HG03060 (cell line): ENCODE results near the gene NBEA.

Experiments used
- ATAC-seq: cut with Tn5 transposase; IDR thresholded peaks from one replicate; pipeline ENCODE4 v1.9.1; 2021; ENCODE audit warnings: low read depth, moderate number of reproducible peaks; ENCODE audit not compliant: unreplicated experiment

The NBEA gene

GRCh38 chr13:35238274-35238673 is 296.2 kb downstream of the NBEA start:
- no peak for ATAC-seq

DNA sequence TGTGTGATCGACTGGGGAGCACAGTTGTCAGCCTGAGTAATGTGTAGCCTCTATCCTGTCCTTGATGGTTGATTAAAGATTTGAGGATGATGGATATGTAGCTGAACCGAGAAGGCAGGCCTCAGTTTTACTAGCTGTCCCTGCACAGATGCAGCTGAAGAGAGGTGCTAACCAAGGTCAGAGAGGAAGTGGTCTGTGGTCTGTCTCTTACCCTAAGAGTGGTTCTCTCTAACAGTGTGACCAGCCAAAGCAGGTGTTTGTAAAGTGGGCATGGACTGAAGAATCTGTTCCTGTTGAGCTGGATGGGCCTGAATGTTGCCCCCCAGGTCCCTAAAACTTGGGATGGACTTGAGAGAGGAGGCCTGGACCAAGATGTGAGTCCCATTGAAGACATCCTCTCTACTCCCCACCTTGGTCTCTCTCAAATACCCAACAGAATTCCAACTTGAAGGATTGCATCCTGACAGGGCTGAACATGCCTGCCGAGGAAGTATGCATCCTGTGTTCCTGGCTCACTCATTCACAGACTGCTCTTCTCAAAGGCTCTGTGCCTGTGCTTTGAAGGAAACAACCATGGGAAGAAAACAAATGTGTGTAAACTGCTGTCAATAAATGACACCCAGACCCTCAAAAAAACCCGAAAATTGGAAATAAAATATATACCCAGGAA is 310.6 kb downstream of the NBEA start:
- no peak for ATAC-seq

DNA sequence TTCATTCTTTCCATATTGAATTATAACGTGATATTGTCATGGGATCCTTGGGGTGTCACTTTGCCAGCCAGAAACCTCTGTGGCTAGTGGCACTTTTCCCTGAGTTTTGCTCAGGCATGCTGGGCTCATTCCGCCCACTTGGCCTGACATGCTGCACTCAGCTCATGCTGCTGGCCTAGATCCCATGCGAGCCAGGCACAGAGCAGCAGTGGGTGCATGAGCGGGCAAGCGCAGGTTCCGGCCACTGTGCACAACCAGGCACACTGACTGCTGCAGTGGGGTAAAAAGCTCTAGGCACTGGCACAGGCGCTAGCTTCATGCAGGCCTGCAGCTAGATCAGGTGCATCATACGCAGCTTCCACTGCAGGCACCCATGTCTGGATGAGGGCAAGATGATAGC is 313.2 kb downstream of the NBEA start:
- ATAC-seq: no peak

- ATAC-seq: no peak
Measured at GRCh38 chr13:35256459-35257148, 314.5 kb downstream of the NBEA start.

- no peak for ATAC-seq
Measured at GRCh38 chr13:35260316-35260715, 318.2 kb downstream of the NBEA start.

GRCh38 chr13:35266412-35266811 is 324.3 kb downstream of the NBEA start:
- no peak for ATAC-seq

DNA sequence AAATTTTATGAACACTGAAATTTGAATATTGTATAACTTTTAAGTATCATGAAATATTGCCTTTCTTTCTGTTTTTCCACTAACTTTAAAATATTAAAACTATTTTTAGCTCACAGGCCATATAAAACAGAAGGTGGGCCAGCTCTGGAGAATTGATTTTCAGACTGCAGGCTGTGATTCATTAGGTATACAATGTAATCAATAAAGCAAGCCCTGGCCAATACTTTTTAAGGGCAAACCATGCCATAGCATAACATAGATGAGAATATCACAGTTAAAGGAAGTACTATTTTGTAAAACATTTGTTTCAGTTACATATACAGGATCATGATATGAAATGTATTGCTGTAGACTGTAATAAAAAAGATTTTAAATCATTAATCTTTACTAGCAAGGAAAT is 336.8 kb downstream of the NBEA start:
- no peak for ATAC-seq

DNA sequence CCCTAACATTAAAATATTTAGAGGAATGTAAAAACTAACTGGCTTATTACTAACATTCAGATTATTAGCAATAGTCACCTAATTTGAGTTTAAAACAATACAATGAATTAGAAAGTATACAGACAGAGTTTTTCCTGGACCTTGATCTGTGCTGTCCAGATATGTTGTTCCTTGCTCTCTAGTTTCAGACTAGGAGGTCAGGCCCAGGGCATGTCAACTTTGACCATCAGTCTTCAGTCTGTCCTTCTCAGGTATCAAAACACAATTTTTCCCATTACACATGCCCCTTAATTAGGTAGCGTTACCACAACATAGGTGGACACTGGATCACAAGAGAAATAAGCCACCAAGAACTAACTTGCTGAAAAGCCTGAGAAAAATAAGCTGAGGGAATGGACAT is 337.4 kb downstream of the NBEA start:
- ATAC-seq: no peak

DNA sequence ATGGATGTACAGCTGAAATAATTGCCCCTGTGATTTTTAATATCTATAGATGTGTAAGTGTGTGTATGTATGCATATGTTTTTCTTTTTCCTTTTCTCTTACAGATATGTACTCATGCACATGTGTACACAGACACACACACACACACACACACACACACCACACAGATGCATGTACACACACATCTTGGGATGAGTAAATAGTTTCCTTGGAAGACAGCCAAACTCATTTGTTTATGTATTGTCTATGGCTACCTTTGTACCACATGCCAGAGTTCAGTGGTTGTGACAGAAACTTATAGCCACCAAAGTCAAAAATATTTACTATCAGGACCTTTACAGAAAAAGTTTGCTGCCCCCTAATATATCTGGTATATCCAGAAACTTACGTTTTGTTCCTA is 341.8 kb downstream of the NBEA start:
- no peak for ATAC-seq

GRCh38 chr13:35285677-35286076 is 343.6 kb downstream of the NBEA start:
- no peak for ATAC-seq

- ATAC-seq: no peak
Measured at GRCh38 chr13:35292329-35292728, 350.3 kb downstream of the NBEA start.

DNA sequence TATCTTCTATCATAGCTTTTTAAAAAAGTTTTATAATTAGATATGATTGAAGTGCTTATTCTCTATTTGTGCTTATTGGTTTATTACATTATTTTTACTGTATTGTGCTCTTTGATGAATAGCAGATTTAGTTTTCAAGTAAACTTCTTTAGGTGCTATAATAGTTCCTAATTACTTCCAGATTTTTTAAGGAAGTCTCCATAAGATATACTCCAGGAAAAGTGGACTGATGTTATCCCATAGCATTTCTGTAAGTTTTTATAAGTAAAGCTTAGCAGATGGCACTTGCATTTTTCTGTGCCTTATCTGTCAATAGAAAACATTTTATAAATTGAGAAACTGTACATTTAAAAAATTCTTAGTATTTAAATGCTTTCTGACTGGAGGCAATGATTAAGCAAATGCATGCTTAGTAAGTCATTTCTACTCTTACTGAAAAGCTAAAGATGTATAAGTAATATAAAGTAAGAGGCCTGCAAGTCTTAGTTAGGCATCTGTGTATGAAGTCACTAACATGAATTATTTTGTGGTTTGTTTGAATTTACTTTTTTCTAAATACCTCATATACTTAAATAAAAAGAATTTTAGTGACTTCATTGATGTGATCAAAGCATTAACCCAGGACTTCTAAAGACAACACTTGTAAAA is 351.6 kb downstream of the NBEA start:
- ATAC-seq: no peak

GRCh38 chr13:35309706-35310105 is 367.6 kb downstream of the NBEA start:
- ATAC-seq: no peak

- ATAC-seq: no peak
Measured at GRCh38 chr13:35332134-35332533, 390.1 kb downstream of the NBEA start.

DNA sequence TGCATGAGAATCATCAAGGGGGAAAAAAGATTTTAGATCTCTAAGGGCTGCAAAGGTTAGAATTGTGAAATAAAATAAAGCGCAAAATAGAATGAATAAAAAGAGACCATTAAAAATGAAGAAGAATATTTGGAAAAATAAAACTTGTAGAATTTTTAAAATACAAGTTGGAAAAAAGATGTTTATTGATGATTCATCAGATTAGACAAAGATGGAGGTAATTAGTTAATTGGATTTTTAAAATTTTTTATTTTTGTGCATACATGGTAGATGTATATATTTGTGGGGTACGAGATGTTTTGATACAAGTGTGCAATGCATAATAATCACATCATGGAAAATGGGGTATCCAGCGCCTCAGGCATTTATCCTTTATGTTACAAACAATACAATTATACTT is 391.1 kb downstream of the NBEA start:
- ATAC-seq: no peak

DNA sequence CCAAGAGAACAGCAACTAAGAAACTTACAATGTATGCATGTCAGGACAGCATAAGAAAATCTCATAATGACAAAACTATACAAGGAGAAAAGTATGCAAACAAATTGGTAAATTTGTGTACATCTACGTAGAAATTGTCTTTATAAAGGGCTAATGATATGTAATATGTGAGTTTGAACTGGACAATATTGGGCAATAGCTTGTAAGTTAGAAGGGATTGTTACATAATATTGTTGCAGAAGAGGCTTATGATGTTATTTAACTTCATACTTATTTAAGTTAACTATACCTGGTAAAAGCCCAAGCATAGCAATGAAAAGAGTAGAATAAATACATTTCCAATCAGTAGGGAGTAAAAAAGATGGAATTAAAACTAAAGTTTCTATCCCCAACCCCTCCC is 400.4 kb downstream of the NBEA start:
- no peak for ATAC-seq

DNA sequence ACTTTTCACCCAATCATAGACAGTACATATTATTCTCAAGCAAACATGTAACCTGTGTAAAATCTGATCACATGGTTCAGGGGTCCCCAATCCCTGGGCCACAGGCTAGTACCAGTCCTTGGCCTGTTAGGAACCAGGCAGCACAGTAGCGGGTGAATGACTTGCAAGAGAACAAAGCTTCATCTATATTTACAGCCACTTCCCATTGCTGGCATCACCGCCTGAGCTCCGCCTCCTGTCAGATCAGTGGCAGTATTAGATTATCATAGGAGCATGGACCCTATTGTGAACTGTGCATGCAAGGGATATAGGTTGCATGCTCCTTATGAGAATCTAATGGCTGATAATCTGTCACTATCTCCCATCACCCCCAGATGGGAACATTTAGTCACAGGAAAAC is 401.3 kb downstream of the NBEA start:
- no peak for ATAC-seq

DNA sequence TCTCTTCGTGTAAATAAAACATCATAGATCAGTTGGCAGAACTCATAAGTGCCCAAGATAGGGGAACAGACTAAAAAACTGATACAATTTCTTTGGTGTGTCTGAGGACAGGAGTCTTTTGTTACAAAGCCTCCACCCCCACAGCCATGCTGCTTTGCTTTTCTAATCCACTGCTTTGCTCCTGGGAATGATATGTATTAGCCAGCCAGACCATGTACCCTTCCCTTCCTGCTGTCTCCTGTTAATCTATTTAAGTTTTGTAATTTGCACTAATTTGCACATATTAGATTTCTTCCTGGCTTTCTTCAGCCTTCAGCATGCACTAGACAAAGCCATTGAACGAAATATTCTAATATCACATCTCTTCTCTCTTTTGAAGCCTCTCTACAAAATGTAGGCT is 403.9 kb downstream of the NBEA start:
- ATAC-seq: no peak

- ATAC-seq: no peak
Measured at GRCh38 chr13:35346494-35346893, 404.4 kb downstream of the NBEA start.

- no peak for ATAC-seq
Measured at GRCh38 chr13:35347679-35348205, 405.7 kb downstream of the NBEA start.

DNA sequence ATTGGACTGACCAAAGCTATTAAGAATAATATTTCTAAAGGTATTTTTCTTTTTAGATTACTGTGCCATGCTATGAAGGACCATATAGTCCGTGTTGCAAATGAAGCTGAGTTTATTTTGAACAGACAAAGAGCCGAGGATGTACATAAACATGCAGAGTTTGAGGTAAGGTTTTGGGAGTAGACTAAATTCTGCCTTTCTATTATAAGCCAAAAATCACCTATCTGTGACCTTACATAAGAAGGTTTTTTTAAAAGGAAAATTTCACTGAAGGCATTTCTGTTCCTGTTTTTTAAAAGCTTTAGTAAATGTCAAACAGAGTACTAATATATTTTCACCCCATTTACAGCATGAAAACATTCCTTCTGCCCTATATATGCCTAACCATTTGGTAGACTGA is 407.0 kb downstream of the NBEA start:
- ATAC-seq: no peak
